ENCODE measurements around the gene PBLD. TPM values are rescaled to one million over a fixed set of nuclear protein-coding genes. Genes with fewer than 3 reads are reported as not detected.
"Not testable (repeated sequence)": the region's sequence is repeated elsewhere in the genome, so short reads cannot be mapped to it uniquely, and the experiment has no call there.

The PBLD gene
- polyA plus RNA-seq, 12 donors, result 5.2 to 17.3 (median 8.0) TPM; not detected in 1

GRCh38 chr10:68331455-68332258 is 1.1 kb downstream of the PBLD start, which contains the start of gene HNRNPH3:
Gene HNRNPH3, plus strand, starts transcription at chr10:68332064. Its CDS starts 5,158 bp downstream, at chr10:68337222.
- DNase-seq, result peak; percentile 100

DNA sequence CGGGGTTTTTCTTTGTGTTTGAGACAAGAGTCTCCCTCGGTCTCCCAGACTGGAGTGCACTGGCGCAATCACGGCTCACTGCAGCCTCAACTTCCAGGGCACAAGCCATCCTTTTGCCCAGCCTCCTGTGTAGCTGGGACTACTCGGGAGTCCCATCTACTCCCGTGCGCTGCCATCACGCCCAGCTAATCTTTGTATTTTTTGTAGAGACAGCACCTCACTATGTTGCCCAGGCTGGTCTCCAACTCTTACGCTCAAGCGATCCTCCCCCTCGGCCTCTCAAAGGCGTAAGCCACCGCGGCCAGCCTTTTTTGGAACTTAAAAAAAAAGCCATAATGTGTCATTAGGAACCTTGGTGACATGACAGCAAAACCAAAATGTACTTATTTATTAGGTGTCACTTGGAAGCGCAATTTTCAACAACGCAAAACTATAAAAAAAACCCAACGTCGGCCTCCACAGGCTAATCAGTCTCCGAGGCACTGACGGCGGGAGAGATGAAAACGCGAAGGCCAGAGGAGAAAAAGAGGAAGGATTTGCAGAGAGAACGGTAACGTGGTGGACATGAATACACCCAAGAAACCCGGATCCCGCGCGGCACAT is 1.8 kb downstream of the PBLD start:
- DNase-seq, result peak; percentile 63

GRCh38 chr10:68329506-68329861 is 3.2 kb downstream of the PBLD start:
- no peak for DNase-seq

DNA sequence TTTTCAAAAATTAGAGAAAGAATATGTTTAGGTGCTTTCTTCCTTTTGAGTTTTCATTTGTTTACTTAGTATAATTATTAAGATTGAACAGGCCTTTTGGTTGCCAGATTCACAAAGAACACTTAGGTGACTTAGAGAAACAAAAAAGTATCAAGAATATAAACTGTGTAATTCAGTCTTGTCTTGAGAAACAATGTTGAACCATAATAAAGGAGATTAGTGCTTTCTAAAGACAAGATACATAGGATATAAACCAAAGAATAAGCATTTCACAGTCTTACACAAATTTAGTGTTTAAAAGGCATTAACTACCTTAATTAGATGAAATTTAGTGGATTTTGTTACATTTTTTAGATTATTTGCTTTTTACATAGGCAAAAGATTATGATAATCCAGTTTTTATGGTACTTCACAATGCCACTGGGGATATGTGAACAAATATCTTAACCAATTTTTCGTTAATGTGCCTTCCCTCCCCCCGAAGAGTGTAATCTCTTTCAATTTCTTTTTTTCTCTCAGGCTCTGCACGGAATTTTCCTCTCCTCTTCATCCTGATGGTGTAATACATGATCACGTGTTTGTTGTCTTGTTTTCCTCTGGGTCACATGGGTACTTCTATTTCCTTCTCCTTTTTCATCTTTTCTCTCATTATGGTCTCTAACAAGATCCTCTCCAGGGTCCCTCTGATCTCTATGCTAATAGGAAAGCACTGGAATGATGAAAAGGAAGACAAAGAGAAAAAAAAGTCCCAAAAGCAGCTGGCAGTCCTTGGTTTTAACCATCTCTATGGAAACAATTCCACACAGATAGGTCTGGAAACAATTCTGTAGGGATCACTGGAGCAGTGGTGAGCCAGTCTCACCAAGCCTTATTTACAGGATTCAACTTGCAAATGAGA is 4.6 kb downstream of the PBLD start:
- peak; percentile 57 for DNase-seq

GRCh38 chr10:68324396-68324795 is 8.3 kb downstream of the PBLD start:
- not testable (repeated sequence) for DNase-seq

- DNase-seq, result no peak
These were observed 14.2 kb downstream of the PBLD start for GRCh38 chr10:68318331-68319059.

DNA sequence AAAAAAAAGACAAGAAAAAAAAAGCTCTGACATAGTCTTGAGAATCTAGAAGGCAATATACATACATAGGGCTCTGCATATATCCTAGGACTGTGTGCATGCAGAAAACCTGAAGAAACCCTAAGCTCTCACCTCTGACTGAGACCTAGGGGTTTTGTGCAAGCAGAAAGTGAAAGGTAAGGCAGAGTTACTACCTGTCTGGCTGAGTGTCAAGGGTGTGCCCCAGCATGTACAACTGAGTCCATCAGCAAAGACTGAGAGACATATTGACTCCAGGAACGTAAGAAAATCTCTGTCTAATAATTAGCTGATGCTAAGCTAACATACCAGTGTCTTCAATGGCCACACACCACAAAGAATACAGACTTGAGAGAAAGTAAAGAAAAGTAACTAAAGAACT is 17.1 kb downstream of the PBLD start:
- no peak for DNase-seq

GRCh38 chr10:68314930-68315329 is 17.8 kb downstream of the PBLD start:
- DNase-seq, result not testable (repeated sequence)

GRCh38 chr10:68310531-68310930 is 22.2 kb downstream of the PBLD start:
- DNase-seq, result no peak

GRCh38 chr10:68305854-68306253 is 26.9 kb downstream of the PBLD start:
- no peak for DNase-seq

DNA sequence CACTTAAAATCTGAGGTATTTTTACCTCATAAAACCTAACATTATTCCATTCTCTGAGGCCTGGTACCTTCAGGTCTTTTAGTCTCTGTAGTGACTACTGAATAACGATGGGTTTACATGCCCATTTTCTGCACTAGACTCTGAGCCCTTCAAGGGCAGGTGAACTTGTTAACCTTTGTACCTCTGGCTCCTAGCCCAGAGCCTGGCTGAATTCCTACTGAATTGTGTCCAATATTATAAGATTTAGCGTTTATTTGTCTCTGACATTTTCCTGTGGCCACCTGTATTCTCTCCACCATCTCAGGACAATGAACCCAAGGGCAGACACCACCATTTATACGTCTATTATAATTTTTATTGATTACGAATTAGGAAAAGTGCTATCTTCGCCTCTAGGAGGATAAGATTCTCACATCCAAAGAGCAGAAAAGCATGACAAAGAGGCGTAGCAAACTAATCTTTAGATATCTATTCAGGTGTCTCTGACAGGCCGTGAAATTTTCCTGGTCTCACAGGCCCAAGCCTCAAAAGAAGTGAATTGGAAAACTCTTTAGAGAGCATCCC is 28.8 kb downstream of the PBLD start:
- no peak for DNase-seq

DNA sequence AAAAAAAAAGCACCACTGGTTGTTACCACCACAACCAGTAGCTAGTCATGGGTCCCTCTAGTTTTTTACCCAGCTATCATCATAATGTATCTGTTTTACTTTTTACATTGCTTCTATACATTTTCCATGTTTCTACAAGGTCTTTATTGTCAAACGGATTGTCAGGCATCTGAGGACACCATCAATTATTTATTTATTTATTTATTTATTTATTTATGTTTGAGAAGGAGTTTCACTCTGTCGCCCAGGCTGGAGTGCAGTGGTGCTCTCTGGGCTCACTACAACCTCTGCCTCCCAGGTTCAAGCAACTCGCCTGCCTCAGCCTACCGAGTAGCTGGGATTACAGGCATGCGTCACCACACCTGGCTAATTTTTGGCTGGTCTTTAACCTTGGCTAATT is 29.9 kb downstream of the PBLD start:
- no peak for DNase-seq

- no peak for DNase-seq
These were observed 30.3 kb downstream of the PBLD start for GRCh38 chr10:68302503-68302823.

DNA sequence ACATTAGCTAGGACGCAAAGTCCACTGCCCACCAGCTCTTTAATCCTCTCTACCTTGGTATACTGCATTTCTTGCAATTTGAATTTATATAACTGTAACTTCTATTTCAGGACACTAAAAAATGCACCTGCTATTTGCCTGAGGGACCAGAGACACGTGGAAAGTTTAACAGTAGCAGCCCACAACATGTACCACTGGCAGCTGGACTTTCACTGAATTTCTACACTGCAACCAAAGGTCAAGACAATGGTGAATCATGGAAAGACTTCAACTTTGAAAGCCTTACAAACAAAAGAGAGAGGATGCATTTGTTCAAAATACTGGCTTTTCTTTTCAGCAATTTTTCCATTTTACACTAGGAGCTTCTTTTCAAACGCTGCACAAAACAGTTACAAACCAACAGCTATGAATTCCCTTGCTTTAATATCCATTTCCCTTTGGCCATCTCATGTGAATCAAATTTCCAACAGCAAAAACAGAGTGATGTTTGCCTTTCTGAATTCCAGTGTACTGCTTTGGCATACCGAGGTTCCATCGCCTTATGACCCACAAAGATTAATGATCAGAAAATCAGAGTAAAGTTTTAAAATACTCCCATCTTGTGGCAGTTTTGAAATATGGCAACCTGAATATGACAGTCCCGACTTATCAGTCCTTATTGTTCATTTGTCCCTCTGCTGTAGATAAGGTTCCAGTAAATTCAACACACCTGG is 30.8 kb downstream of the PBLD start:
- peak; percentile 46 for DNase-seq

- no peak for DNase-seq
These were observed 31.4 kb downstream of the PBLD start for GRCh38 chr10:68301301-68301700.

GRCh38 chr10:68296843-68297663 is 35.7 kb downstream of the PBLD start:
- DNase-seq, result peak; percentile 15

DNA sequence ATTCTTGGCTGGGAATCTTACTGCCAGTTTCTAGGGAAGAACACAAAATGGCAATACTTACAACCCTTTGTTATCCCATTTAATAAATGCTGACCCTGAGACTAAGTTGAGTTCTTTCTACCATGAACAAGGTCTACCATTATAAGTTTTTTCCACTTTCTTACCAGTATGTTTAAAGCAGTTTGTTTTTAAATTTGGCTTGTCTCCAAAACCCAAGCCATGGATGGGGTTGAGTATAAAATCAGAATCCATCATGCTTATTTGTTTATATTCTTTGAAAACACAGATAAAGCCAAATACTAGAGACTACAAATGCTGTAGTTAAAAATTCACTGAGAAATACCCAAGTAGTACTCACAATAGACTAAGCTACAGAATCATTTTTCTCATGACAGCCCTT is 42.0 kb downstream of the PBLD start:
- DNase-seq, result no peak

- DNase-seq, result no peak
These were observed 44.0 kb downstream of the PBLD start for GRCh38 chr10:68288717-68289116.

DNA sequence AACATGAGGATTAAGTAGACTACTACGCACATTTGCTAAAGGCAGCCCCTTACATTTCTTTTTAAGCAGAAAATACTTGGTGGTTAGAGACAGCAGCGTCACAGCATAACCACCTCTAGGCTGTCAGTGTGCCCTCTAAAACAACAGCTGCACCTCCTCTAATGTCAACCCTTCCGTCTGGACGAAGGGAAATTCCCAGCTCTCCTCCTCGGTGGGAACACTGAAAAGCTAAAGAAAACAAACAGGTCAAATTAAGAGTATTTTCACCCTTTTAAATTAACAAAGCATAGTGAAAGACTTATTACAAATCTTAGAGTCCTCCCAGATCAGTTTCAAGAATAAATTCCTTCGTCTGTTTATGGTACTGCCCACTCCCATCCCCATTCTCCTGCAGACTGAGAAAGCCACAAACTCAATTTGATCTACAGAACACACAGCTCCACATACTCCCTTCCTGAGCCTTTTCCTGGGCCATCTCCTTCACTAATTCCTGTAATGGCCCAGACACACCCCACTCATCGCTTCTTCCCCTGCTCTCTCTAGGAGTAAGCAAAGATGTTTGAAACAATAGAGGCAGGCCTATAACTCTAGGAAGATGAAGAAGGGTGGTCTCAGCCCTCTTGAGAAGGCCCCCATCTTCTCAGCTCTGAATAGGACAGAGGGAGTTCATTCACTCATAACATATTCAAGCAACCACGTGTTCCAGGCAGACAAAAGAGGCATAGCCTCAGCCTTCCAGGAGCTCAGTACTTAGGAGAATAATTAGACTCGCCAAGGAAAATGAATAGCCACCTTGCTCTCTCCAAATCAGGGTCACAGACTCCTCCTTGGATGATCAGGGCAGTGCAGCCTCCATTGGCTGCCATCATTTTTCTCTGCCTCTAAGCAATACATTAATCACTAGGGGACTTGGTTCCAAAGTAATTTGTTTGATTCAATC is 48.4 kb downstream of the PBLD start:
- DNase-seq, result no peak

Data from muscle of arm (tissue), 12 donors.